Skeletal muscle cell (primary cell): ENCODE results near the gene ATP5IF1.

ENCODE experiments used
- DNase-seq: peaks from one replicate; pipeline ENCODE4 v3.0.0-alpha.2; 2010; ENCODE audit warnings: low read depth
- H3K4me3 ChIP-seq: 2 replicates; pipeline ENCODE4 v1.5.1; 2011; ENCODE audit warnings: low read depth, mild to moderate bottlenecking, control low read depth, low read length, moderate library complexity

The ATP5IF1 gene

DNA sequence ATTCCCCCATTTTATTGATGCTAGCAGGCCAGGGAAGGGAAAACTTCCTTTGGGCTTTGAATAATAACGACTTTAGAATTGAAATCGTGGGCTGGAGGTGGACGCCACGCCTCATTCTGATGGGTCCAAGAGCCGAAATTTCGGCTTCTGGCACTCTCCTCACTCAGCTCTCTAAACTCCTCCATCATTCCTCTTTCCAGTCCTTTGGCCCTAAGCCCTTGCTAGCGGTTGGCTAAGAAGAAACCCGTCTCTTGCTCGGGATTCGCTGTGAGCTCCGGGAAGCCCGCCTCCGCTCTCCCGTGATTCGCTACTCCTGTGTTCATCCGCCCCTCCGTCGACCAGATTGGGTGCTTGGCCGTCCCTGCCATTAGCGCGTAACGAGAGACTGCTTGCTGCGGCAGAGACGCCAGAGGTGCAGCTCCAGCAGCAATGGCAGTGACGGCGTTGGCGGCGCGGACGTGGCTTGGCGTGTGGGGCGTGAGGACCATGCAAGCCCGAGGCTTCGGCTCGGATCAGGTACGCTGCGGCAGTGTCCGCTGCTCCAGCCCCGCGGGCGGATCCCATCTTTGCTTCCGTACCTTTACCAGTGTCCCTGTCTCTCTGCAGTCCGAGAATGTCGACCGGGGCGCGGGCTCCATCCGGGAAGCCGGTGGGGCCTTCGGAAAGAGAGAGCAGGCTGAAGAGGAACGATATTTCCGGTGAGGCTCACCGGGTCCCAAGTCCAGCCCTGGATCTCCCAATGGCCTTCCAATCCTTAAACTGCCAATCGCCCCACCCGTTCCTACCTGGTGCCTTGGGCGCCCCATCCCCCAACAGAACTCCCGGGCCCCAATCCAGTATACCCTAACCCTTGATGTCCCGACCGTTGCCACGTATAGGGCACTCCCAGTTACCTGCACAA lies at the start of gene ATP5IF1:
ATP5IF1 (plus strand) TSS at position 370 of the 901 bp plus-strand sequence; CDS start at position 430, 60 bp downstream.
- DNase-seq: peak; percentile 91
- H3K4me3 ChIP-seq: peak within 1 kb of the TSS; percentile 95

- DNase-seq: no peak
- H3K4me3 ChIP-seq: no peak overlapping the region
Measured at GRCh38 chr1:28190337-28190979, 45.5 kb upstream of the ATP5IF1 start.

- DNase-seq: no peak
- no peak overlapping the region for H3K4me3 ChIP-seq
Measured at GRCh38 chr1:28190996-28191645, 44.8 kb upstream of the ATP5IF1 start.

DNA sequence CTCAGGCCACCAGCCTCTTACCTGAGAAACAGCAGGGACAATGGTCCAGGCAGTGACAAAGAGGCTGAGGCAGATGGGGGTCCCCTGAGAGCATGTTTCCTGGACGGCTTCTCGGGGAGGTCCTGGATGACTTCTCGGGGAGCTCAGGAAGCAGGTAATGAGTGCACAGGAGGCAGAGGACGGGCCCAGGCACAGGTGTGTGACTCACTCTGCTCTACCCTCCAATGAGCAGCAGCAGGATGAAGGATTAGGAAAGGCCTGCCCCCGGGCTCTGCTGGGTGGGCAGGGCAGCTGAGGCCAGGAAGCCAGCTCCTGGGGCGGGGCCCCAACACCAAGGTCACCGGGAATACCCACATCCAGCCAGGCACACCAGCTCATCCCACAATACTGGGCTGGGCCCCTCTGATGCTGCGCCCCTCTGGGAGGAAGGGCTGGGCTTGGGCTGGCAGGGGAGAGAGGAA lies 42.2 kb upstream of the ATP5IF1 start:
- H3K4me3 ChIP-seq: no peak overlapping the region
- no peak for DNase-seq

DNA sequence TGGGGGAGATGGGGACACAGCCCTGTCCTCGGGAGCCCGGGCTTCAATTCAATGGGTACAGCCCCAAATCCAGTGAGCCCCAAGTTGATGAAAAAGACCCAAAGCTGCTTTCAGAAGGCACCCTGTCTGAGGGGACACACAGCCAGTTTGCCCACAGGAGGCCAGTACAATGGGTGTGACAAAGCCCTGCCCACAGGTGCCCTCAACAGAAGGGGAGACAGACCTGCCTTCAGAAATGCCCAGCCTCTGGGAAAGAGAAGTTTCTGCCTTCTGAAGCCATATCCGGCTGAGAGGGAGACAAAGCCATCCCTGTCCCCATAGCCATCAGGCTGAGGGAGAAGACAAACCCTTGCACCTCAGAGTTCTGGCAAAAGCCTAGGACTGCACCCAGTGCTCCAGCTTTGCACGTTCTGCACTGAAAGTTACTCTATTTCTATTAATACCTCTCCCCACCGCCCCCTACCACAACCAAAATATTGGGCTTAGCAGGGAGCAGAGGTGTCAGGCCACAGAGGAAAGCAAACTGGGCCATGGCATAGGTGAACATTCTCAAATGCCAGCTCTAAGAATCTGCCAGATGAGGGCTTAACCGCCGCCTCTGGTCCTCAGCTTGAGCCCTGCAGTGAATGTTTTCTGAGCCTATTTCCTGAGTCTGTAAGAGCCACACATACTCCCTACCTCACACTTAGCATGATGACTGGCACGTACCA lies 41.4 kb upstream of the ATP5IF1 start:
- no peak overlapping the region for H3K4me3 ChIP-seq
- no peak for DNase-seq

- no peak overlapping the region for H3K4me3 ChIP-seq
- DNase-seq: no peak
Measured at GRCh38 chr1:28195780-28196179, 40.1 kb upstream of the ATP5IF1 start.

DNA sequence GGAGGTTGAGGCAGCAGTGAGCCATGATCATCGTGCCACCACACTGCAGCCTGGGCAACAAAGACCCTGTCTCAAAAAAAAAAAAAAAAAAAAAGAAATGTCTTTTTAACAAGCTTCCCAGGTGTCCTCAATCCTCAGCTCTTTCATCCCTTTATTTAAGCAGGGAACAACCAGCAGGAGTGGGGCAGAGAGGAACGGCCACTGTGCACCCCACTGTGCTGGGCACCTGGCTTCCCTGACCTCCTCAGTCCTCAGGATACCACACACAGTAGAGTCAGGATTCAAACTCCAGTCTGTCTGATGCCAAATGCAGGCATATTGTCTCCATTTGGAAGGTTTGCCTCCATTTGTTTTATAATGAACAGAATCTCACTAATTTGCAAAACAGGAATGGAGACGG lies 39.6 kb upstream of the ATP5IF1 start:
- DNase-seq: no peak
- no peak overlapping the region for H3K4me3 ChIP-seq

DNA sequence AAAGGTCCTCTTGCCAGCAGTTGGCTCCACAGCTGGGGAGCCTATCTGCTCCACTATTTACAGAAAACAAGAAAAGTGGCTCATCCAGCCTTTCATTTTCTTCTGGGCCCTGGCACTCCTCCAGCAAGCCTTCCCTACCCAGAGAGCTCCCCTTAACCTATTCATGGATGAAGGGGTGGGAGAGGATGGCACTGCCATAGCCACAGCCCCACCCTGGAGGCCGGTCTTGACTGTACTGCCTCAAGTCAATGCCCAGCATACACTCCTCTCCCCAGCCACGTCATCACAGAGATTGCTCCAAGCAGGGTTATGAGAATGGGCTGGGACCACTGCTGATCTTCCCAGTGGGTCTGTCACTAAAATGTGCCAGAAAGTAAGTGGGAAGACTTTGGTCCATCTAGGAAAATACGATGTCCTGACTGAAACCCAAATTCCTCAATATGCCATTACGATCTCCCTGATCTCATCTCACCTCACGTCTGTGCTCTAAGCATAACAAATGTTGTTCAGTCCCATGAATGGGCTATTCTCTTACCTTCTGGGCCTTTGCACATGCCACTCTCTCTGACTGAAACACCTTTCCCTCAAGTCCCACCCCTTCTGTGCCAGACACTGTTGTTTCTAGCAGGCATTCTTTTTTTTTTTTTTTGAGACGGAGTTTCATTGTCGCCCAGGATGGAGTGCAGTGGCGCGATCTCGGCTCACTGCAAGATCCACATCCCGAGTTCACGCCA lies 38.1 kb upstream of the ATP5IF1 start:
- no peak for DNase-seq
- no peak overlapping the region for H3K4me3 ChIP-seq

- no peak for DNase-seq
- no peak overlapping the region for H3K4me3 ChIP-seq
Measured at GRCh38 chr1:28199328-28200233, 36.3 kb upstream of the ATP5IF1 start.

GRCh38 chr1:28200234-28200873 lies 35.6 kb upstream of the ATP5IF1 start:
- no peak overlapping the region for H3K4me3 ChIP-seq
- DNase-seq: no peak

DNA sequence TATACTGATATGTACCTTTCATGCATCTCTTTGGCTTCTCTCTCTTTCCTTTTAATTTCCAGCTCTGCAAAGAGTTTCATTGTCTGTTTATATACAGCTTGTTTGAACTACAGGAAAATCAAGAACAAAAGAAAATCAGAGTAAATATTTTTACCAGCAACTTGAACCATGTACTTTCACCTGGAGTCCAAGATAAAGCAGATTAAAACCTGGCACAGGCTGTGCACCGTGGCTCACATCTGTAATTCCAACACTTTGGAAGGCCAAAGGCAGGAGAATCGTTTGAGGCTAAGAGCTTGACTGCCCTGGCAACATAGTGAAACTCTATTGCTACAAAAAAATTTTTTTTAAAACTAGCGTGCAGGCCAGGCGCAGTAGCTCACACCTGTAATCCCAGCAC lies 30.7 kb upstream of the ATP5IF1 start:
- DNase-seq: no peak
- no peak overlapping the region for H3K4me3 ChIP-seq

GRCh38 chr1:28208818-28209441 lies 27.0 kb upstream of the ATP5IF1 start:
- H3K4me3 ChIP-seq: no peak overlapping the region
- DNase-seq: peak; percentile 19

DNA sequence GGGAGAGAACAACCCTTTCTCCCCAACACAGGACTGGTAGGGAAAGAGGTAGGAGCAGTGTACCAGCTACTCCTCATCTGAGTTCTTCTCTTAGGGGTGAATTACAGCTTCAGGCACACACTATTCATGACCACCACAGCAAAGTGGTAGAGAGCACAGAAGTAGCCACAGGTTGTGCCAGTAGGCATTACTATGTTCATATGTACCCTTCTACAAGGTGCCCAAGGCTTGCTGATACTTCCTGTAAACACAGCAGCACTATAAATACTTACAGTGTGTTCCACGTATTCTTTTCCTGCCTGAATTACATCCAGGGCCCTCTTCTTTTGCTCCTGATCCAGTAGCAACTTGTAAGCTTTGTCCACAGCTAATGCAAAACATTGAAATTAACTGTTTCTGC lies 26.2 kb upstream of the ATP5IF1 start:
- DNase-seq: no peak
- H3K4me3 ChIP-seq: no peak overlapping the region

GRCh38 chr1:28213315-28213714 lies 22.6 kb upstream of the ATP5IF1 start:
- no peak overlapping the region for H3K4me3 ChIP-seq
- DNase-seq: no peak

GRCh38 chr1:28229089-28229488 lies 6.8 kb upstream of the ATP5IF1 start:
- DNase-seq: no peak
- H3K4me3 ChIP-seq: no peak overlapping the region

DNA sequence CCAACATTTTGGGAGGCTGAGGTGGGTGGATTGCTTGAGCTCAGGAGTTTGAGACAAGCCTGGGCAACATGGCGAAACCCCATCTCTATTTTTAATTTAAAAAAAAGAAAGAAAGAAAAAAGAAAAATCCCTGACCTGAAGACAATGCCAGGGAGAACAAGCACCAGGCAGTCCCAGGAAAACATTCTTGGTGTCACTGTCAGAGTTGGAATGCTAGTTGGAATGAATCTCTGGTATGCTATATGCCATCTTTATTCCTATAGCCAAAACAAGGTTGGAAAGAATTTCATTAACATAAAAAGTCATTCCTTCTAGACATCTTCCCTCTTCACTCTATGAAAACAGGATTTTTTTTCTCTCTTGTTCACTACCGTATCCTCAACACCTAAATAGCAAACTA lies 5.9 kb upstream of the ATP5IF1 start:
- H3K4me3 ChIP-seq: no peak overlapping the region
- no peak for DNase-seq

- peak; percentile 69 for DNase-seq
- peak within 1 kb of the TSS; percentile 99 for H3K4me3 ChIP-seq
Measured at GRCh38 chr1:28232558-28233263, 3.2 kb upstream of the ATP5IF1 start, which contains the start of gene DNAJC8. DNAJC8 (minus strand) TSS chr1:28233029; CDS start chr1:28232998, 31 bp downstream.
